GM19193 (cell line): ENCODE data around the gene XPNPEP2.

Experiments used
- POLR2A ChIP-seq: IDR thresholded peaks from 4 replicates; pipeline ENCODE4 v1.6.1; 2011; ENCODE audit not compliant: insufficient read depth, insufficient read length; ENCODE audit errors: extremely low read depth

The XPNPEP2 gene

GRCh38 chrX:129780441-129781105 is 41.8 kb downstream of the XPNPEP2 start:
- TF ChIP-seq POLR2A = no peak

DNA sequence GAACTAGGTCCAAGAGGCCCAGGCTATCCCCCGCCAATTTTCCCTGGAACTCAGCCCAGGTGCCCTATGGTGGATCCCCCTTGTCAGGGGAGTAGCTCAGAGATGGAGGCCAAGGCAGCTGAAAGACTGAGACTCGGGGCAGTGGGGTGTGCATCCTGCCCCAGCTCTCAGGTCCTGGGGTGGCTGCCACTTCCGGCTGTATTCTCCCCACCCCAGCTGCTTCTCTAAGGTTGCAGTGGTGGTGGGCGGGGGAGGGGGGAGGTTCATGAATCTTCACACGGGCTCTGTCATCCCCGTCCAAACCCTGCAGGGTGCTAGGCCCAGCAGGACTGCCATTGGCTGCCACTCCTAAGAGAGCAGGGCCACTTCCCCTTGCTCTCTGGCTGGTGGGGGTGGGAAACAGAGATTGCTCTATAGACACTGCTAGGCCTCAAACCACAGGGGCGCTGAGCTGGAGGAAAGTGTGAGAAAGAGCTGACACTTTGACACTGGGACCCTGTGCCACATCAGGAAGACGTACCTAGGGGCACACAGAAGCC is 42.4 kb downstream of the XPNPEP2 start:
- TF ChIP-seq POLR2A = peak; percentile 81

DNA sequence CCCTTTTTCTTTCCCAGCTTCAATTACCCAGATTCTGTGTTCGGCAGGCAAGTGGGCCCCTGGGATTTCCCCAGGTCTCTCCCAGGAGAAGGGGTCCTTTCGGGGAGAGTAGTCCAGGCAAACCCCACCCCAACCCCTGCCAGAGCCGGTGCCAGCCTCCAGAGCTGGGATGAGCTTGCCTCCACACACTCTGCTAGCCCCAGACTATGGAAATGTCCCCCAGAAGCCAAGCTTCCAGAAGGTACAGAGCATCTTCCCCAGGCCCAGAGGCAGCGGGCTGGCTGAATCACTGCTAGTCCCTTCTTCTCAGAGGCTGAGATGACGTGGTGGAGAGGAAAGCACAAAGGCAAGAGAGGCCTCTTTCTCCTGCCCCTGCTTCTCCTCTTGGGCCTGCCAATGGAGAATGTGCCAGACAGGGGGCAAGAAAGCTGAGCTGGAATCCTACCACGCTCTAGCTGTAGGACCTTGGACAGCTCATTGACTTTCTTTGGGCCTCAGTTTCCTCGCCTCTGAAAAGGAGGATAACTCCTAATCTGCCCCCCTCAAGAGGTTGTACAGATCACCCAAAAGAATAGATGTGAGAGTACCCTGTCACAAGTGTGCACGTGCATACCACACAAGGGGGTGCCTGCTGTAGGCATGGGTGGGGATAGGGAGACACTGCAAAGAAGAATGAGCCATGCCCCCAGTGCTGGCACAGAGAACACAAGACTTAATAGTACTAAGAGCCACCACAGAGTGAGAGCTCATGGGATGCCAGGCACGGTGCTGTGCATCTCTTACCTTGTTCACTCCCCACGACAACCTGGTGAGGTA is 43.1 kb downstream of the XPNPEP2 start:
- no peak for TF ChIP-seq POLR2A

GRCh38 chrX:129782706-129783105 is 43.9 kb downstream of the XPNPEP2 start:
- no peak for TF ChIP-seq POLR2A

- no peak for TF ChIP-seq POLR2A
Measured at GRCh38 chrX:129783291-129783713, 44.5 kb downstream of the XPNPEP2 start.

- no peak for TF ChIP-seq POLR2A
Measured at GRCh38 chrX:129784371-129784770, 45.6 kb downstream of the XPNPEP2 start.

- no peak for TF ChIP-seq POLR2A
Measured at GRCh38 chrX:129785160-129785947, 46.6 kb downstream of the XPNPEP2 start.

DNA sequence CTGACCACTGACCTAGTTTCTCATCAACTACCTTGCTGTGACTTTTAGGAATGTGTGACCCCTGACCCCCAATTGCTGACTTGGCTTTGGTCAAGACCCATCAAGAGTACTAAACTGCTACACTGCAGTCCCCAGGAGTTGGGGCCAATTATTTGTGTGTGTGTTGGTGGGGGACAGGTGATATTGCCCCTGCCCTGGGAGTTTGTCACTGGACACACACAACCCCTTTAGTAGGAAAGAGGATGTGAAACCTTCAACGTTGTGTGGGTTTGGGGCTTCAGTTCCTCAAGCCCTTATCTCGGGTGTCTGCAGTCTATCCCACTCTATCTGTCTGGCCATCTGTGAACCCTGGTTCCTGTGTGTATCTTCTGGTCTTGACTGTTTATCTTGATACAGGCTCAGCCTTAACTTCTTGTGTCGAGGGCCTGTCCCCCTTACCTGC is 47.5 kb downstream of the XPNPEP2 start:
- no peak for TF ChIP-seq POLR2A

DNA sequence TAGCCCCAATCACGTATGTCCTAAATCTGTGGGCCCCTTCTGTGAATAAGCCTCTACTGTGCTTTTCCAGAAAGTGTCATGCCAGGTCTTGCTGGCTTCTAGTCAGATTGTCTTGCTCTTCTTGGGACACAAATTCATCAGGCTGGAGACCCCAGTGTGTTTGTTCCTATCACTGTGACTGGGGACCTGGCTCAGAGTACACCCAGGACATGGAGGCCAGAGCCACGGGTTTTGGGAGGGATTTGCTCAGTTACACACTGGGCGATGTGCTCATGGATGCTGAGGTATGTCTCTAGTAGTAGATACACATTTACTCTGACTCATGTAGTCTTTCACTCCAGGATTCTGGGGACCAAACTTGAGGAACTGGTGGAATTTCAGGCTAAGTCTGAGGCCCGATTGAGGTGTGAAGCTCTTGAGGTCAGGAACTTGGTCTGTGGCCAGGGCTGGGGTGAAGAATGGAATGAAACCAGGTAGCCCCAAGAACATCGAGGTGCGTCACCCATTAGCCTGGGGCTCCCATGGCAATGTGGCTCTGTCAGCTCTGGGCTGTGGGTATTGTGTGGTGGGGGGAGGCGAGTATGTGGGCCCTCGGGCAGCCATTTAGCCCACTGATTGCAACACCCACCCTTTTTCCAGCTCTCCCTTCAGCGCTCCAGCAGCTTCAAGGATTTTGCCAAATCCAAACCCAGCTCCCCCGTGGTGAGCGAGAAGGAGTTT is 48.7 kb downstream of the XPNPEP2 start:
- no peak for TF ChIP-seq POLR2A

DNA sequence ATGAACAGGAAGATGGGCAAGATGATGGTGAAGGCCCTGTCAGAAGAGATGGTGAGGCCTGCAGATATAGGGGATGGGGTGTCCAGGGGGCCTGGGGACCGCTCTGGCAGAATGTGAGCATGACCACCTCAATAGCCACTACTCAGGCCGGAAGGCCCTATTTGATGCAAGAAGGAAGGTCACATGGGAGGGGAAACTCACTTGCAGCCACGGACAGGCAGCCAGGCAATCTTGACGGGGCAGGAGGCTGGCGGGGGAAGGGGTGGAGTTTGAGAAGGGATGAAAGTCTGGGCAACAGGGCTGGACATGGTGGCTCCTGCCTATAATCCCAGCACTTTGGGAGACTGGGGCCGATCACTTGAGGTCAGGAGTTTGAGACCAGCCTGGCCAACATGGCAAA is 49.7 kb downstream of the XPNPEP2 start:
- no peak for TF ChIP-seq POLR2A

- TF ChIP-seq POLR2A = no peak
Measured at GRCh38 chrX:129790146-129790545, 51.4 kb downstream of the XPNPEP2 start.

GRCh38 chrX:129790808-129791207 is 52.0 kb downstream of the XPNPEP2 start:
- TF ChIP-seq POLR2A = peak; percentile 6

- no peak for TF ChIP-seq POLR2A
Measured at GRCh38 chrX:129791336-129791735, 52.6 kb downstream of the XPNPEP2 start.

- no peak for TF ChIP-seq POLR2A
Measured at GRCh38 chrX:129791961-129792570, 53.3 kb downstream of the XPNPEP2 start.
